Choroid plexus epithelial cell (primary cell): ENCODE results near the gene RGS11.

ENCODE experiments used
- DNase-seq: peaks from one replicate; pipeline ENCODE4 v3.0.0-alpha.2; 2010; ENCODE audit warnings: low read depth
- H3K4me3 ChIP-seq: 2 replicates; pipeline ENCODE4 v1.5.1; 2011; ENCODE audit warnings: low read depth, mild to moderate bottlenecking, control low read depth, low read length, moderate library complexity
- TF ChIP-seq, protein P1 (sequence below): conservative IDR thresholded peaks from 2 replicates; pipeline ENCODE4 v1.5.1; 2011; ENCODE audit warnings: low read depth, mild to moderate bottlenecking, control low read depth, inconsistent platforms, low read length, moderate library complexity

The RGS11 gene

DNA sequence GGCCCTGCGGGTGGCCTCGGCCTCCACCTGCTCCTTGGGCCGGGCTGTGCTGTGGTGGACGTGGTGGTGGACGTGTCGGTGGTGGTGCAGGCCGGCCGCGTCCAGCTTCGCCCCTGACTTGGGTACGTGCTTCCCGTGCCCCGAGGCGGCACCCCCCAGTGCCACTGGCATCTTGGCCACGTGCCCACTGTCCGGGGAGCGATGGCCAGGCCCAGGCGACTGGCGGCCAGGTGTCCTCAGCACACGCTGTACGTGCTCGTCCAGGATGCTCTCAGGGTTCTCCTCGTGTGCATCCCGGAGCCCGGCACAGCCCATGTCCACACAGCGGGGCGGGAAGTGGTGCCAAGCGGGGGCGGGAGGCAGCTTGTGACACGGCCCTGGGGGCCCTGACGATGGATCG is 22.1 kb upstream of the RGS11 start:
- DNase-seq, result no peak
- no peak overlapping the region for H3K4me3 ChIP-seq
- TF ChIP-seq, protein P1, sequence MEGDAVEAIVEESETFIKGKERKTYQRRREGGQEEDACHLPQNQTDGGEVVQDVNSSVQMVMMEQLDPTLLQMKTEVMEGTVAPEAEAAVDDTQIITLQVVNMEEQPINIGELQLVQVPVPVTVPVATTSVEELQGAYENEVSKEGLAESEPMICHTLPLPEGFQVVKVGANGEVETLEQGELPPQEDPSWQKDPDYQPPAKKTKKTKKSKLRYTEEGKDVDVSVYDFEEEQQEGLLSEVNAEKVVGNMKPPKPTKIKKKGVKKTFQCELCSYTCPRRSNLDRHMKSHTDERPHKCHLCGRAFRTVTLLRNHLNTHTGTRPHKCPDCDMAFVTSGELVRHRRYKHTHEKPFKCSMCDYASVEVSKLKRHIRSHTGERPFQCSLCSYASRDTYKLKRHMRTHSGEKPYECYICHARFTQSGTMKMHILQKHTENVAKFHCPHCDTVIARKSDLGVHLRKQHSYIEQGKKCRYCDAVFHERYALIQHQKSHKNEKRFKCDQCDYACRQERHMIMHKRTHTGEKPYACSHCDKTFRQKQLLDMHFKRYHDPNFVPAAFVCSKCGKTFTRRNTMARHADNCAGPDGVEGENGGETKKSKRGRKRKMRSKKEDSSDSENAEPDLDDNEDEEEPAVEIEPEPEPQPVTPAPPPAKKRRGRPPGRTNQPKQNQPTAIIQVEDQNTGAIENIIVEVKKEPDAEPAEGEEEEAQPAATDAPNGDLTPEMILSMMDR, result no peak

DNA sequence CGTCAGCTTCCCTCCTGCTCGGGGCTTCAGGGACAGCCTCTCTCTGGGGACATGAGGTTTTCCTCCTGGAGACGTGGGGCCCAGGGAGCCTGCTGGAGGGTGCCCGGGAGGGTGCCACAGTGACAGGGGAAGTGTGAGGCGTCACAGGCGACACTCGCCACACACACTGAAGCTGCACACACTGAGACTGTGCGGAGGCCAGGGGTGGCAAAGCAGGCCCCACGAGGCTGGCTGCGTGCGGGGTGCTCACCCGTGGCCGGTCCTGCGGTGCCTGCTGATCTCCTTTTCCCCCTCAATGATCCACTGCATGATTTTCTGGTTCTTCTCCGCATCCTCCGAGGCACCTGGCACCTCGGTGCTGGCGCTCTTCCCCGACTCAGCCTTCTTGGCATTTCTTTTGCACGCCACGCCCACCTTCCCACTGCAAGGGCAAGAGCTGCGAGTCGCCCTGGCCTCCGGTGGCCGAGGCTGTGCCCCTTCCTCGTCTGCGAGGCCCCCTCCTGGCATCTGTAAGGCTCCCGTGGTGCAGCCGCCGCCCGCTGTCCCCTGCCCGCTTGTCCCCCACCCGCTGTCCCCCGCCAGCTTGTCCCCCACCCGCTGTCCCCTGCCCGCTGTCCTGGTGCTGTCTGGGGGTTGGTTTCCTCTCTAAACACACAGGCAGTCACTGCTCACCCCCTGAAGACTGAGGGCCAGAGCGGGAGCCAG is 21.2 kb upstream of the RGS11 start:
- no peak overlapping the region for H3K4me3 ChIP-seq
- TF ChIP-seq, protein P1, result no peak
- no peak for DNase-seq

DNA sequence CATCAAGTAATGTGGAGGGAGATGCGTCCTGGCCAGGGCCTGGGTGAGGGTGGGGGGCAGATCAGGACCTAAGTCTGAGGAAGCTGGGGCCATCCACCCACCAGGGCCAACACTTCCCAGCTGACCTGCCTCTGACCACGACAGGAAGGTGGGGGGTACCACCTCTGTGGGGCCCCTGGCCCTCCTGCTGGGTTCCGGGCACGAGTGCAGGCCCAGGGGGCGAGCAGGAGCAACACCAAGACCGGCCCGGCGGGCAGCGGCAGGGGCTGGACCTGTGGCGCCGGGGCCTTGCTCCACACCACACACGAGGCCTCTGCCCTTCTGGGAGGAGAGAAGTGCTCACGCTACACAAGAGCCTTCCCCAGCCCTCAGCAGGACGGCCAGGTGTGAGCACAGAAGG is 20.5 kb upstream of the RGS11 start:
- DNase-seq, result no peak
- TF ChIP-seq, protein P1, result no peak
- H3K4me3 ChIP-seq, result no peak overlapping the region

DNA sequence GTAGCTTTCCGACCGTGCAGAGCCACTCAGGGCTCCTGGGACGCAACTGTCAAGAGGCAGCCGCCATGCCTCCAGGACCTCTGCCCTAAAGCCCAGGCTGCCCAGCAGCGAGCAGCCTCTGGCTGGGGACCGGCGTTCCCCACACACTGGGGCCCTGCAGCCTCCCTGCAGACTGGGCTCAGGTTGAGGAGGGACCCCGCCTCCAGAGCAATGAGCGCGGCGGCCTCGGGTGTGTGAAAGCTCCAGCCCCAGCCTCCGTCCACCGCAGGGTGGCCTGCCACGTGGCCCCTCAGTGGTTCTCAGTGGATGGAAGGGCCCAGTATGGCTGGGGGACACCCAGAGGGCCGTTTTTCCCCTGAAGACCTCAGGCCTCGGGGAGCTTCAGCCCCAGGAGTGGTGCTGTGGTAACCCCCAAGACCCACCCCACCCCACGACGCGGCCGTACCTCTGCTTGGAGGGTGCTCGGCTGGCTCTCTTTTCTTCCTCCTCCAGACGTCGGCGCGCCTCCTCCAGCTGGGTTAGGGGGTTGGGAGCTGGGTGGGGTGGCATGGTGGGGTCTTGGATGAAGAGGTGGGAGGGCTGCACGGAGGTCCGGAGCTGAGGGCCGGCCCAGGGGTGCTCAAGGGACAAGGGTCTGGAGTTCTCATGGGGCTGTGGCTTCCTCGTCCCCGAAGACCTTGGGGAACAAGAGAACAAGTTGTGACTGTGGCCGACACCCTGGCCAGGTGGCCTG is 17.5 kb upstream of the RGS11 start:
- no peak overlapping the region for H3K4me3 ChIP-seq
- DNase-seq, result no peak
- TF ChIP-seq, protein P1, result no peak

DNA sequence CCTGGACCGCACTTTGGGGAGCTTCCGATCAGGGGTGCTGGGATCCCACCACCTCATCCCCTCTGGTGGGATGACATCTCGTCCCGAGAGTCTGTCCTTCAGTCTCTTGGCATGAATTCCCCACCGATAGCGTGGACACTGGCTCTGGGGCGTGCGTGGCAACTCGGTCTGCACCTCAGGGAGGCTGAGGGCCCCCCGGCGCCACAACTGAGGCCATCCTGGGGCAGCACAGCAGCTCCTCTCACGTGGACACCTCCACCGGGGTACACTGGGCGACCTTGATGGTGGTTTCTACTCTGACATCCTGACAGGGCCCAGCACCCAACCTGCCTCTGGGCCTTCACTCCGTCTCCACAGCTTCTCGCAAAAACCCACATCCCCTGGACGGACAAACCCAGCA is 15.8 kb upstream of the RGS11 start:
- no peak for DNase-seq
- TF ChIP-seq, protein P1, result no peak
- no peak overlapping the region for H3K4me3 ChIP-seq

DNA sequence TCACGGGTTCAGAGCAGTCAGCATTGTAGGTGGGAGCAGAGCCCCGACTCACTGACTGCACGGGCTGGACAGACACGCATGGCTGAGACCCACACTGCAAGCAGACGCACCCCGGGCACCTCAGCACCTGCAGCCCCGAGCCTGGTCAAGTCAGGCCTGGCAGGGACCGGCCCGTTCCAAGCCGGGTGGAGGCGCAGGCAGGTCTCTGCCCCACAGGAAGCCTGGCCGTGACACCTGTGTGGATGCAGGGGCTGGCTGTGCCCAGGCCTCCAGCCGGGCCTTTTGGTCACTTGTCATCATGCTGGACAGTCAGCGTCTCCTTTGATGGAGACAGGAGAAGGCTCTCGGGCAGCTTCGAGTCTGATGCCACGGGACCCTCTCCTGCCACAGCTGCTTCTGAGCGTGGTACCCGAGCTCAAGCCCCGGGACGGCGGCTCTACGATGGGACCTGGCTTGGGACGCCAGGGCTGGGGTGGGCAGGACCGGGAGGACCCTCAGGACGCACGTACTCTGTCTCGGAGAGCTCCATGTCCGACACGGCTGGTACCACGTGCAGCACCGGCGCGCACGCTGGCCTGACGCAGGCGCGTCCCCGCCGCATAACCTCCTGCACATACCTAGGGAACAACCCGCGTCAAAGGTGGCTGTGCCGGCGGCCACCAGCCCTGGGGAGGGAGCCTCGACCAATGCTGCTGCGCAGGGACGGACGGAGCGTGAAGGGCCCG is 15.1 kb upstream of the RGS11 start:
- H3K4me3 ChIP-seq, result no peak overlapping the region
- no peak for DNase-seq
- TF ChIP-seq, protein P1, result no peak
